ENCODE results near the gene CFD.
A peak's percentile ranks its signal among the peaks of the same experiment; 100 is the strongest.

CFD gene

DNA sequence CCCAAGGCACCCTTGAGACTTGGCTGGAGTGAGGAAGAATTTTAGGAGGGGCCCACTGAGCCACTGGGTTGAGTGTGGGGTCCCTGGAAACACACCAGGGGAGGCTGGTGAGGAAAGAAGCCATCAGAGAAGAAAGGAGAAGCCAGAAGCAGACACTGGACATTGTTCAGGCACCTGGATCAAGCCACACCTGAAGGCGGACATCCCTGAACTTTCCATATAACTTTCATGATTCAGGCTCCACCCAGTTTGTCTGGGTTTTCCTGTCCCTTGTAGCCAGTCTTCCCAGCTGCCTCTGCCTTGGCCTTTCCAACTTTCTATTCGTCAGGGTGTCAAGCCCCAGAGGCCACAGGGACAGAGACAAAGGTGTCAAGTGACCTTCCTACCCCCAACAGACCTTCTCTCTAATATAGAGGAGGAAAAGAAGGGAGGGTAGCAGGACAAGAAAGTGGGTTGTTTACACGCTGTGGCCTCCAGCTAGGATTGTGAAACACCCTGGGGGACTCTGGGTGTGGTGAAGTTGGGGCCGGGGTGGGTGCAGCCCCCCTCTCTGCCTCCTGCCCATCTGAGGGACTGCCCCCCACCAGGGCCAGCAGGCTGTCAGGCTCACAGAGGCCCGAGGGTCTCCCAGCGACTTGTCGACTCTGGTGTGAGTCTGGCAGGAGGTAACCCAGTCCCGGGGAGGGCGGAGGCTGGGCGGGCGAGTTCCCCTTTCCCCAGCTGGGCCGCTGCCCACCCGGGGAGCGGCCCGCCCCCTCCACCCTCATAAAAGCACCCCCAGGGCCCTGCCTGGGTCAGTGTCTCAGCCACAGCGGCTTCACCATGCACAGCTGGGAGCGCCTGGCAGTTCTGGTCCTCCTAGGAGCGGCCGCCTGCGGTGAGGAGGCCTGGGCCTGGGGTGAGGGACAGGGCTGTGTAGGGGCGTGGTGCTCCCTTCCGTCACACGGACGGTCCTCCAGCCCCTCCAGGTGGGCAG, at the start of gene CFD:
Gene CFD (plus strand): TSS at position 797 of the 976 bp plus-strand sequence. CDS start 26 bp downstream, at position 823.
- H3K4me1 Mint-ChIP-seq (ENCODE audit: low read depth) = peaks cover 7% of the 10 kb centered on the region
- H3K27me3 Mint-ChIP-seq (ENCODE audit: low read depth) = peaks cover 19% of the 10 kb centered on the region
- H3K4me3 Mint-ChIP-seq = peak within 1 kb of the TSS; percentile 21
- no peaks in the 10 kb centered on the region for H3K9me3 Mint-ChIP-seq
- no peak within 1 kb of the TSS for H3K27ac Mint-ChIP-seq
- H3K36me3 Mint-ChIP-seq (ENCODE audit: low read depth) = no peaks in the 10 kb centered on the region

DNA sequence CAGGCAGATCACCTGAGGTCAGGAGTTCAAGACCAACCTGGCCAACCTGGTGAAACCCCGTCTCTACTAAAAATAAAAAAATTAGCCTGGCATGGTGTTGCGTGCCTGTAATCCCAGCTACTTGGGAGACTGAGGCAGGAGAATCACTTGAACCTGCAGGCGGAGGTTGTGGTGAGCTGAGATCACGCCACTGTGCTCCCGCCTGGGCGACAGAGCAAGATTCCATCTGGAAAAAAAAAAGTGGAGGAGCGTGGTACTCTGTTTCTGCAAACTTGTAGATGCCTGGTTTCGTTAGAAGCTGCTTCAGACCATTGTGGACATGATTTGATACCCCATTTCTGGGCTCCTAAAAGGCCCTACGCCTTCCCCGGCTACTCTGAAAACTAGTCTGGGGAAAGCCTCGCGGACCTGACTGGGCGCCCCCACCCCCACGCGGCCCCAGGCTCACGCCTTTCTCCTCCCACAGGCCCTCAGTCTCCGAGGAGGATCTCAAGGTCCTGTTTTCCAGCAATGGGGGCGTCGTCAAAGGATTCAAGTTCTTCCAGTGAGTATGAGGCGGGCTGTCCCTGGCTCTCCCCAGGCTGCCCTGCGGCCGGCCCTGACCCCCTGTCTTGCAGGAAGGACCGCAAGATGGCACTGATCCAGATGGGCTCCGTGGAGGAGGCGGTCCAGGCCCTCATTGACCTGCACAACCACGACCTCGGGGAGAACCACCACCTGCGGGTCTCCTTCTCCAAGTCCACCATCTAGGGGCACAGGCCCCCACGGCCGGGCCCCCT, 49.2 kb upstream of the CFD start:
- H3K36me3 Mint-ChIP-seq (ENCODE audit: low read depth) = peaks cover 25% of the 10 kb centered on the region
- no peaks in the 10 kb centered on the region for H3K27me3 Mint-ChIP-seq (ENCODE audit: low read depth)
- no peak overlapping the region for H3K27ac Mint-ChIP-seq
- no peaks in the 10 kb centered on the region for H3K9me3 Mint-ChIP-seq
- H3K4me3 Mint-ChIP-seq = no peak overlapping the region
- H3K4me1 Mint-ChIP-seq (ENCODE audit: low read depth) = peaks cover 6% of the 10 kb centered on the region

DNA sequence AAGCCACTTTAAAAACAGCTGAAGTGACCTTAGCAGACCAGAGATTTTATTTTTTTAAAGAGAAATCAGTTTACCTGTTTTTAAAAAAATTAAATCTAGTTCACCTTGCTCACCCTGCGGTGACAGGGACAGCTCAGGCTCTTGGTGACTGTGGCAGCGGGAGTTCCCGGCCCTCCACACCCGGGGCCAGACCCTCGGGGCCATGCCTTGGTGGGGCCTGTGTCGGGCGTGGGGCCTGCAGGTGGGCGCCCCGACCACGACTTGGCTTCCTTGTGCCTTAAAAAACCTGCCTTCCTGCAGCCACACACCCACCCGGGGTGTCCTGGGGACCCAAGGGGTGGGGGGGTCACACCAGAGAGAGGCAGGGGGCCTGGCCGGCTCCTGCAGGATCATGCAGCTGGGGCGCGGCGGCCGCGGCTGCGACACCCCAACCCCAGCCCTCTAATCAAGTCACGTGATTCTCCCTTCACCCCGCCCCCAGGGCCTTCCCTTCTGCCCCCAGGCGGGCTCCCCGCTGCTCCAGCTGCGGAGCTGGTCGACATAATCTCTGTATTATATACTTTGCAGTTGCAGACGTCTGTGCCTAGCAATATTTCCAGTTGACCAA, 48.5 kb upstream of the CFD start:
- Mint-ChIP-seq H3K9me3 (peaks cover 3% of the 10 kb centered on the region), H3K27ac (no peak overlapping the region), H3K36me3 (ENCODE audit: low read depth) (peaks cover 30% of the 10 kb centered on the region), H3K4me1 (ENCODE audit: low read depth) (peaks cover 6% of the 10 kb centered on the region), H3K4me3 (no peak overlapping the region), H3K27me3 (ENCODE audit: low read depth) (no peaks in the 10 kb centered on the region)

GRCh38 chr19:811506-812048, 47.9 kb upstream of the CFD start:
- Mint-ChIP-seq H3K27ac (no peak overlapping the region), H3K9me3 (peaks cover 4% of the 10 kb centered on the region), H3K4me1 (ENCODE audit: low read depth) (peaks cover 6% of the 10 kb centered on the region), H3K36me3 (ENCODE audit: low read depth) (peaks cover 34% of the 10 kb centered on the region), H3K27me3 (ENCODE audit: low read depth) (no peaks in the 10 kb centered on the region), H3K4me3 (no peak overlapping the region)

GRCh38 chr19:812049-812746, 47.3 kb upstream of the CFD start:
- no peak overlapping the region for H3K27ac Mint-ChIP-seq
- H3K36me3 Mint-ChIP-seq (ENCODE audit: low read depth) = peaks cover 35% of the 10 kb centered on the region
- H3K4me1 Mint-ChIP-seq (ENCODE audit: low read depth) = peaks cover 6% of the 10 kb centered on the region
- no peak overlapping the region for H3K4me3 Mint-ChIP-seq
- H3K27me3 Mint-ChIP-seq (ENCODE audit: low read depth) = no peaks in the 10 kb centered on the region
- H3K9me3 Mint-ChIP-seq = peaks cover 4% of the 10 kb centered on the region

- H3K27me3 Mint-ChIP-seq (ENCODE audit: low read depth) = no peaks in the 10 kb centered on the region
- no peak overlapping the region for H3K27ac Mint-ChIP-seq
- H3K4me1 Mint-ChIP-seq (ENCODE audit: low read depth) = peaks cover under 1% of the 10 kb centered on the region
- H3K36me3 Mint-ChIP-seq (ENCODE audit: low read depth) = peaks cover 29% of the 10 kb centered on the region
- H3K9me3 Mint-ChIP-seq = peaks cover 4% of the 10 kb centered on the region
- H3K4me3 Mint-ChIP-seq = no peak overlapping the region
These were observed 46.7 kb upstream of the CFD start for GRCh38 chr19:812747-813218.

- Mint-ChIP-seq H3K27me3 (ENCODE audit: low read depth) (no peaks in the 10 kb centered on the region), H3K27ac (no peak overlapping the region), H3K9me3 (peaks cover 4% of the 10 kb centered on the region), H3K4me1 (ENCODE audit: low read depth) (no peaks in the 10 kb centered on the region), H3K4me3 (no peak overlapping the region), H3K36me3 (ENCODE audit: low read depth) (peaks cover 27% of the 10 kb centered on the region)
These were observed 46.0 kb upstream of the CFD start for GRCh38 chr19:813219-814151.

DNA sequence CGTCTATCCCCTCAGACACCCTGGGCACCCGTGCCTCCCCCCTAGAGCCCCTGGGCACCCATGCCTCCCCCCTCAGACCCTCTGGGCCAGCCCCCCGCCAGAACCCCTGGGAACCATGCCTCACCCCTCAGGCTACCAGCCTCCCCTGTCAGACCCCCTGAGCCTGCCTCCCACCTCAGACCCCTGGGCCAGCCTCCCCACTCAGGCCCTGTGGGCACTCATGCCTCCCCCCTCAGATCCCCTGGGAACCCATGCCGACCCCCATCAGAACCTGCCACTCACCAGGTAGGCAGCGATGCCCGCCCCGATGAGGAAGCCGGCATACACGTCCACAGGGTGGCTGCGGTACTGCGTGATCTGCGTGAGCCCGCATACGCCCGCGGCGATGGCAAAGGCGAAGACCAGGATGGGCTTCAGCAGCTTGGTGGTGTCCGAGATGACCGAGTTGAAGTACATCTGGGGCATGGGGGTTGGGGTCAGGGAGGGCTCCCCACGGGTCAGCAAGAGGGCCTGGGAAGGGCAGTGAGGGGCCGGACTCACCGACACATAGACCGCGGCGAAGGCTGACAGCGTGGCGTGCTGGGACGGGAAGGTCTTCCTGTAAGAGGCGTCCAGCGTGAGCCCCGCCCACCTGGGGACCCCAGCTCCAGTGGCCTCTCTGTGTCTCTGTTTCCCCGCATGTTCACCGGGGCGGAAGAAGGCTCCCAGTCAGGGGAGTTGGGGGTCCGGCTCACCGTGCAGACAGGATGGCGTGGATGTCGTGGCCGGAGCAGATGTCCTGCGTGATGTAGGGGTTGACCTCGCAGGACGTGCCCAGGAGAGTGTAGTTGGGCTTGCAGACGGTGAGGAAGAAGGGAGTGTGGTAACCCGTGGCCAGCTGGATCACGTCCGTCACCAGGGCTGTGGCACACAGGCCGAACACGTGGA, 45.0 kb upstream of the CFD start:
- Mint-ChIP-seq H3K27me3 (ENCODE audit: low read depth) (no peaks in the 10 kb centered on the region), H3K36me3 (ENCODE audit: low read depth) (peaks cover 27% of the 10 kb centered on the region), H3K9me3 (peaks cover 4% of the 10 kb centered on the region), H3K27ac (no peak overlapping the region), H3K4me1 (ENCODE audit: low read depth) (no peaks in the 10 kb centered on the region), H3K4me3 (no peak overlapping the region)

GRCh38 chr19:815079-815774, 44.2 kb upstream of the CFD start:
- H3K9me3 Mint-ChIP-seq = peaks cover 4% of the 10 kb centered on the region
- peaks cover 23% of the 10 kb centered on the region for H3K36me3 Mint-ChIP-seq (ENCODE audit: low read depth)
- no peak overlapping the region for H3K27ac Mint-ChIP-seq
- no peaks in the 10 kb centered on the region for H3K4me1 Mint-ChIP-seq (ENCODE audit: low read depth)
- H3K27me3 Mint-ChIP-seq (ENCODE audit: low read depth) = peaks cover 6% of the 10 kb centered on the region
- no peak overlapping the region for H3K4me3 Mint-ChIP-seq

- Mint-ChIP-seq H3K27ac (no peak overlapping the region), H3K4me3 (no peak overlapping the region), H3K36me3 (ENCODE audit: low read depth) (peaks cover 18% of the 10 kb centered on the region), H3K4me1 (ENCODE audit: low read depth) (no peaks in the 10 kb centered on the region), H3K27me3 (ENCODE audit: low read depth) (peaks cover 12% of the 10 kb centered on the region), H3K9me3 (peaks cover 4% of the 10 kb centered on the region)
These were observed 43.5 kb upstream of the CFD start for GRCh38 chr19:815775-816499.

GRCh38 chr19:816500-816857, 43.0 kb upstream of the CFD start:
- H3K4me3 Mint-ChIP-seq = no peak overlapping the region
- peak overlapping the region; percentile 10 for H3K27ac Mint-ChIP-seq
- peaks cover 12% of the 10 kb centered on the region for H3K27me3 Mint-ChIP-seq (ENCODE audit: low read depth)
- H3K36me3 Mint-ChIP-seq (ENCODE audit: low read depth) = peaks cover 16% of the 10 kb centered on the region
- no peaks in the 10 kb centered on the region for H3K4me1 Mint-ChIP-seq (ENCODE audit: low read depth)
- H3K9me3 Mint-ChIP-seq = peaks cover 4% of the 10 kb centered on the region

Data from T-helper 1 cell treated with Interleukin-12 subunit alpha and Interleukin-12 subunit beta and Interleukin-4 antibody, amounts not matched to agents 30 μg/mL and 1 μg/mL, for 36 hours (primary cell).